SK-N-SH treated with all-trans-retinoic acid at 6 μM for 48 hours (cell line): ENCODE measurements around the gene PLIN5.

ENCODE experiments used
- ATAC-seq: fragments of 200-7000 bp; cut with Tn5 transposase; 3 replicates; pipeline ENCODE4 v1.9.1; 2020; ENCODE audit warnings: mild to moderate bottlenecking, moderate library complexity
- BACH2 ChIP-seq: fragments of 250-450 bp; sonication (Bioruptor Pico); IDR thresholded peaks from 2 replicates; pipeline ENCODE4 v1.9.0; 2021; ENCODE audit warnings: mild to moderate bottlenecking, borderline replicate concordance
- CSDC2 ChIP-seq: fragments of 250-450 bp; sonication (Bioruptor Pico); IDR thresholded peaks from 2 replicates; pipeline ENCODE4 v1.5.0; 2020; ENCODE audit warnings: mild to moderate bottlenecking, moderate library complexity
- ESRRG ChIP-seq: fragments of 250-450 bp; sonication (Bioruptor Pico); IDR thresholded peaks from 2 replicates; pipeline ENCODE4 v1.6.1; 2021; ENCODE audit warnings: mild to moderate bottlenecking
- ISL1 ChIP-seq: fragments of 250-450 bp; sonication (Bioruptor Pico); IDR thresholded peaks from 2 replicates; pipeline ENCODE4 v2.1.2; 2022; ENCODE audit warnings: mild to moderate bottlenecking, moderate library complexity
- OSR1 ChIP-seq: fragments of 250-450 bp; sonication (Bioruptor Pico); IDR thresholded peaks from 2 replicates; pipeline ENCODE4 v1.8.0; 2022; ENCODE audit warnings: moderate library complexity, mild to moderate bottlenecking, inconsistent platforms
- PPARA ChIP-seq: fragments of 250-450 bp; sonication (Bioruptor Pico); IDR thresholded peaks from 2 replicates; pipeline ENCODE4 v1.5.0; 2020; ENCODE audit warnings: mild to moderate bottlenecking, borderline replicate concordance
- RARB ChIP-seq: fragments of 250-450 bp; sonication (Bioruptor Pico); IDR thresholded peaks from 2 replicates; pipeline ENCODE4 v1.8.0; 2021; ENCODE audit warnings: mild to moderate bottlenecking, moderate library complexity
- SNAI2 ChIP-seq: fragments of 250-450 bp; sonication (Bioruptor Pico); IDR thresholded peaks from 2 replicates; pipeline ENCODE4 v1.5.0; 2020; ENCODE audit warnings: mild to moderate bottlenecking, moderate library complexity
- TCF4 ChIP-seq: fragments of 250-450 bp; sonication (Bioruptor Pico); IDR thresholded peaks from 2 replicates; pipeline ENCODE4 v1.8.0; 2021; ENCODE audit warnings: mild to moderate bottlenecking, moderate library complexity, borderline replicate concordance
- TOX ChIP-seq: fragments of 250-450 bp; sonication (Bioruptor Pico); IDR thresholded peaks from 2 replicates; pipeline ENCODE4 v1.8.0; 2021; ENCODE audit warnings: mild to moderate bottlenecking, moderate library complexity, borderline replicate concordance
- ZC3H10 ChIP-seq: fragments of 250-450 bp; sonication (Bioruptor Pico); IDR thresholded peaks from 2 replicates; pipeline ENCODE4 v1.5.1; 2021; ENCODE audit warnings: mild to moderate bottlenecking, moderate library complexity
- ZFP3 ChIP-seq: fragments of 250-450 bp; sonication (Bioruptor Pico); IDR thresholded peaks from 2 replicates; pipeline ENCODE4 v1.5.0; 2020; ENCODE audit warnings: mild to moderate bottlenecking, moderate library complexity
- ZNF565 ChIP-seq: fragments of 450-650 bp; formaldehyde crosslinking; conservative IDR thresholded peaks from 2 replicates; pipeline ENCODE4 v1.5.0; 2020; ENCODE audit warnings: low read depth, mild to moderate bottlenecking, moderate library complexity
- ZNF70 ChIP-seq: fragments of 450-650 bp; formaldehyde crosslinking; IDR thresholded peaks from 2 replicates; pipeline ENCODE4 v1.5.0; 2020; ENCODE audit warnings: mild to moderate bottlenecking, moderate library complexity
- ZNF8 ChIP-seq: fragments of 450-650 bp; formaldehyde crosslinking; IDR thresholded peaks from 2 replicates; pipeline ENCODE4 v1.5.0; 2020; ENCODE audit warnings: mild to moderate bottlenecking, moderate library complexity
- TF ChIP-seq, protein P1 (sequence below): fragments of 250-450 bp; sonication (Bioruptor Pico); IDR thresholded peaks from 2 replicates; pipeline ENCODE4 v1.8.0; 2020; ENCODE audit warnings: mild to moderate bottlenecking, moderate library complexity, borderline replicate concordance
- TF ChIP-seq, protein P2 (sequence below): fragments of 250-450 bp; sonication (Bioruptor Pico); IDR thresholded peaks from 2 replicates; pipeline ENCODE4 v1.5.0; 2020; ENCODE audit warnings: mild to moderate bottlenecking, moderate library complexity
- TF ChIP-seq, protein P3 (sequence below): fragments of 250-450 bp; sonication (Bioruptor Pico); IDR thresholded peaks from 2 replicates; pipeline ENCODE4 v1.8.0; 2021; ENCODE audit warnings: low read depth, mild to moderate bottlenecking, moderate library complexity, borderline replicate concordance
- TF ChIP-seq, protein P4 (sequence below): fragments of 250-450 bp; sonication (Bioruptor Pico); IDR thresholded peaks from 2 replicates; pipeline ENCODE4 v1.5.1; 2021; ENCODE audit warnings: mild to moderate bottlenecking, moderate library complexity

PLIN5 gene

DNA sequence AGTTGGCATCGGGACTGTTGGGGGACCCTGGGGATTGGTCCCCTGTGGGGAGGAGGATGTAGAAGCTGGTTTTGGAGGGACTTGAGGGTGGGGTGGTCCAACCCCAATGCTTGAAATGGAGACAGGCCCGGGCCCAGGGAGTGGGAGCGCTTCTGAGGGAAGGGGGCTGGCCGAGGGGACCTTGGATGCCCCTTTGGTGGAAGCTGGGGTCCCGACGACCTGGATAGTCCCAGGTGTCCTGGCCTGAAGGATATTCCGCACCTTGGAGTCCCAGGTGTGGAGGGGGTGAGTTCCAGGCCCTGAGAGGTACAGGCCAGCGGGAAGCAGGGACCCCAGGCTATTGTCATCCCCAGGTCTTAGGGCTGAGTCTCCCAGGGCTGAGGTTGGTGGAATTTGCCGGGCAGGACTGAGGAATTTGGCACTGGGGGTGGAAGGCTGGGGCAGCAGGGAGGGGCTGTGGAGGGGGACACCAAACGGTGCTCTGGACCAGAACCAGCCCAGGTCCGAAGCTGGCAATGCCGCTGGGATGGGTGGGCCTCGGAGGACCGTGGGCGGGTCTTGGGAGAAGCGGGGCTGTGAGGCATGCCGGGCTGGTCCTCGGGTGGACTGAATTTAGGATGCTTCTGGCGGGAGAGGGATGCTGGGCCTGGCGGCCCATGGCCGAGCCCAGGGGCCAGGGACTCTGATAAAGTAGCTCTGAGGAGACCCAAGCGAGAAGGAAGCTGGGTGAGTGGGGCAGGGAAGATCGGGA is 61.1 kb downstream of the PLIN5 start (continued):
- TF ChIP-seq, protein P1, sequence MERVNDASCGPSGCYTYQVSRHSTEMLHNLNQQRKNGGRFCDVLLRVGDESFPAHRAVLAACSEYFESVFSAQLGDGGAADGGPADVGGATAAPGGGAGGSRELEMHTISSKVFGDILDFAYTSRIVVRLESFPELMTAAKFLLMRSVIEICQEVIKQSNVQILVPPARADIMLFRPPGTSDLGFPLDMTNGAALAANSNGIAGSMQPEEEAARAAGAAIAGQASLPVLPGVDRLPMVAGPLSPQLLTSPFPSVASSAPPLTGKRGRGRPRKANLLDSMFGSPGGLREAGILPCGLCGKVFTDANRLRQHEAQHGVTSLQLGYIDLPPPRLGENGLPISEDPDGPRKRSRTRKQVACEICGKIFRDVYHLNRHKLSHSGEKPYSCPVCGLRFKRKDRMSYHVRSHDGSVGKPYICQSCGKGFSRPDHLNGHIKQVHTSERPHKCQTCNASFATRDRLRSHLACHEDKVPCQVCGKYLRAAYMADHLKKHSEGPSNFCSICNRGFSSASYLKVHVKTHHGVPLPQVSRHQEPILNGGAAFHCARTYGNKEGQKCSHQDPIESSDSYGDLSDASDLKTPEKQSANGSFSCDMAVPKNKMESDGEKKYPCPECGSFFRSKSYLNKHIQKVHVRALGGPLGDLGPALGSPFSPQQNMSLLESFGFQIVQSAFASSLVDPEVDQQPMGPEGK (CRISPR knock-in tag), result no peak
- no peak for TF ChIP-seq PPARA
- TF ChIP-seq, protein P2, sequence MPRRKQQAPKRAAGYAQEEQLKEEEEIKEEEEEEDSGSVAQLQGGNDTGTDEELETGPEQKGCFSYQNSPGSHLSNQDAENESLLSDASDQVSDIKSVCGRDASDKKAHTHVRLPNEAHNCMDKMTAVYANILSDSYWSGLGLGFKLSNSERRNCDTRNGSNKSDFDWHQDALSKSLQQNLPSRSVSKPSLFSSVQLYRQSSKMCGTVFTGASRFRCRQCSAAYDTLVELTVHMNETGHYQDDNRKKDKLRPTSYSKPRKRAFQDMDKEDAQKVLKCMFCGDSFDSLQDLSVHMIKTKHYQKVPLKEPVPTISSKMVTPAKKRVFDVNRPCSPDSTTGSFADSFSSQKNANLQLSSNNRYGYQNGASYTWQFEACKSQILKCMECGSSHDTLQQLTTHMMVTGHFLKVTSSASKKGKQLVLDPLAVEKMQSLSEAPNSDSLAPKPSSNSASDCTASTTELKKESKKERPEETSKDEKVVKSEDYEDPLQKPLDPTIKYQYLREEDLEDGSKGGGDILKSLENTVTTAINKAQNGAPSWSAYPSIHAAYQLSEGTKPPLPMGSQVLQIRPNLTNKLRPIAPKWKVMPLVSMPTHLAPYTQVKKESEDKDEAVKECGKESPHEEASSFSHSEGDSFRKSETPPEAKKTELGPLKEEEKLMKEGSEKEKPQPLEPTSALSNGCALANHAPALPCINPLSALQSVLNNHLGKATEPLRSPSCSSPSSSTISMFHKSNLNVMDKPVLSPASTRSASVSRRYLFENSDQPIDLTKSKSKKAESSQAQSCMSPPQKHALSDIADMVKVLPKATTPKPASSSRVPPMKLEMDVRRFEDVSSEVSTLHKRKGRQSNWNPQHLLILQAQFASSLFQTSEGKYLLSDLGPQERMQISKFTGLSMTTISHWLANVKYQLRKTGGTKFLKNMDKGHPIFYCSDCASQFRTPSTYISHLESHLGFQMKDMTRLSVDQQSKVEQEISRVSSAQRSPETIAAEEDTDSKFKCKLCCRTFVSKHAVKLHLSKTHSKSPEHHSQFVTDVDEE, result no peak
- no peak for TF ChIP-seq OSR1 (CRISPR knock-in tag)
- TF ChIP-seq TCF4 (CRISPR knock-in tag), result no peak

DNA sequence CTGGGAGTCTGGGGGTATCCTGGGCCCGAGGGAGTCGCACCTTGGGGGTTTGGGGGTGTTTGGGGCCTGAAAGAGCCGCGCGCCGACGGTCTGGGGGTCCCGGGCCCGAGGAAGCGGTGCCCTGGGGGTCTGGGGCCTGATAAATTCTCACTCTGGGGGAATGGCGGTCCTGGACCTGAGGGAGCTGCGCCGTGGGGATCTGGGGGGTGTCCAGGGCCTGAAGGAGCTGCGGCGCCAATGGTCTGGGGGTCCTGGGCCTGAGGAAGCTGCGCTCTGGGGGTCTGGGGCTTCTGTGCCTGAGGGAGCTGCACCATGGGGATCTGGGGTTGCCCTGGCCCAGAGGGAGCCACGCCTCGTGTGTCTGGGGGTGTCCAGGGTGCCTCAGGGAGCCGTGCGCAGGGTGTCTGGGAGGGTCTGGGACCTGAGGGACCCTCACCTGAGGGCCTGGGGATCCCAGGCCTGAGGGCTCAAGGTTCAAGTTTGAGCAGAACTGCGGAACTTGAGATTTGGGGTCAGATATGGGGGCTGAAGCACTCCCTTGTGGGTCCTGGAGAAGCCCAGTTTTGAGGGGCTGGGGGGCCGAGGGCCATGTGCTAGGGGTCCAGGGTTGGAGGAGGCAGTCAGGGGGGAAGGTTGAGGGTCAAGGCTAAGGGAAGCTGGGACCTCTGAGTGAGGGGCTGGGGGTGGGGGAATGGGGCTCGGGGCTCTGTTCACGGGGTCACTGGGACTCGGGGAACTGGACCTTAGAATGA is 61.8 kb downstream of the PLIN5 start:
- TF ChIP-seq ZNF8 (CRISPR knock-in tag) (no peak), ZC3H10 (CRISPR knock-in tag) (no peak), ZFP3 (CRISPR knock-in tag) (no peak), TOX (no peak), SNAI2 (CRISPR knock-in tag) (no peak), CSDC2 (CRISPR knock-in tag) (no peak), BACH2 (CRISPR knock-in tag) (no peak), RARB (CRISPR knock-in tag) (no peak), PPARA (no peak), ZNF70 (no peak), ISL1 (CRISPR knock-in tag) (no peak), ZNF565 (no peak), ESRRG (CRISPR knock-in tag) (no peak), OSR1 (CRISPR knock-in tag) (no peak)
- TF ChIP-seq, protein P3, sequence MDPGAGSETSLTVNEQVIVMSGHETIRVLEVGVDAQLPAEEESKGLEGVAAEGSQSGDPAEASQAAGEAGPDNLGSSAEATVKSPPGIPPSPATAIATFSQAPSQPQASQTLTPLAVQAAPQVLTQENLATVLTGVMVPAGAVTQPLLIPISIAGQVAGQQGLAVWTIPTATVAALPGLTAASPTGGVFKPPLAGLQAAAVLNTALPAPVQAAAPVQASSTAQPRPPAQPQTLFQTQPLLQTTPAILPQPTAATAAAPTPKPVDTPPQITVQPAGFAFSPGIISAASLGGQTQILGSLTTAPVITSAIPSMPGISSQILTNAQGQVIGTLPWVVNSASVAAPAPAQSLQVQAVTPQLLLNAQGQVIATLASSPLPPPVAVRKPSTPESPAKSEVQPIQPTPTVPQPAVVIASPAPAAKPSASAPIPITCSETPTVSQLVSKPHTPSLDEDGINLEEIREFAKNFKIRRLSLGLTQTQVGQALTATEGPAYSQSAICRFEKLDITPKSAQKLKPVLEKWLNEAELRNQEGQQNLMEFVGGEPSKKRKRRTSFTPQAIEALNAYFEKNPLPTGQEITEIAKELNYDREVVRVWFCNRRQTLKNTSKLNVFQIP, result no peak
- TF ChIP-seq, protein P2, result no peak
- TF ChIP-seq, protein P4, sequence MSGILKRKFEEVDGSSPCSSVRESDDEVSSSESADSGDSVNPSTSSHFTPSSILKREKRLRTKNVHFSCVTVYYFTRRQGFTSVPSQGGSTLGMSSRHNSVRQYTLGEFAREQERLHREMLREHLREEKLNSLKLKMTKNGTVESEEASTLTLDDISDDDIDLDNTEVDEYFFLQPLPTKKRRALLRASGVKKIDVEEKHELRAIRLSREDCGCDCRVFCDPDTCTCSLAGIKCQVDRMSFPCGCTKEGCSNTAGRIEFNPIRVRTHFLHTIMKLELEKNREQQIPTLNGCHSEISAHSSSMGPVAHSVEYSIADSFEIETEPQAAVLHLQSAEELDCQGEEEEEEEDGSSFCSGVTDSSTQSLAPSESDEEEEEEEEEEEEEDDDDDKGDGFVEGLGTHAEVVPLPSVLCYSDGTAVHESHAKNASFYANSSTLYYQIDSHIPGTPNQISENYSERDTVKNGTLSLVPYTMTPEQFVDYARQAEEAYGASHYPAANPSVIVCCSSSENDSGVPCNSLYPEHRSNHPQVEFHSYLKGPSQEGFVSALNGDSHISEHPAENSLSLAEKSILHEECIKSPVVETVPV (CRISPR knock-in tag), result no peak
- ATAC-seq, result no peak
